Measurements from ENCODE around the gene LRP1. TPM values are rescaled to one million over a fixed set of nuclear protein-coding genes. Genes with fewer than 3 reads are reported as not detected.
"Not testable (repeated sequence)": the region's sequence is repeated elsewhere in the genome, so short reads cannot be mapped to it uniquely, and the experiment has no call there.

Gene LRP1
- total RNA-seq, 1 experiment from 2014 or later = 39.0 TPM

DNA sequence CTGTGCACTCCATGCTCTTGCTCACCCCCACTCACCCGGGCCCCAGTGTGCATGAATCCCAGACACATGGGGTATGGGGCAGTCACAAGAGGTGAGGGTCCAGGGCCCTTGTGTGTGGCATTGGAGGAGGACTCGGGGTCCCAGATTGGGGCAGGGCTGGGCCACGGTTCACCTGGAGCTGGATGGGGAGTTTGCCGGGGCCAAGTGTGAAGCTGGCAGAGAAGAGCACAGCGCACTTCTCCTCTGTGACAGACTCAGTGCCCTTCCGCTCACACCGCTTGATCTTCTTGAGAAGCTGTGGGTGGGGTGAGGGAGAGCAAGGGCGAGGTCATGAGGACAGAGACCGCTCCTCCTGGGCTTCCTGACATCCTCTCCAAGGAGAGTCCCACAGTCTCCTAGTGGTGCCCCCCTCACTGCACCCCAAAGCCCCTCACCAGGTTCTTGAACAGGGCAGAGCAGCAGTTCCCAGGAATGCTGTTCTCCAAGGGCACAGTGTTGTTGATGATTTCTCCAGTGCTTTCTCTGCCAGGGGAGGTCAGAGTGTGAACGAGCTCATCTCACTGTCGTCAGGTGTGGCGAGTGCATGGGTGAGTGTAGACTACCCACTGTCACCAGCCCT, 23.9 kb upstream of the LRP1 start:
- H3K36me3 ChIP-seq = peaks cover 11% of the 10 kb centered on the region
- H3K27me3 ChIP-seq = no peaks in the 10 kb centered on the region
- no peak overlapping the region for H3K4me3 ChIP-seq
- no peak for DNase-seq
- no peaks in the 10 kb centered on the region for H3K9me3 ChIP-seq

DNA sequence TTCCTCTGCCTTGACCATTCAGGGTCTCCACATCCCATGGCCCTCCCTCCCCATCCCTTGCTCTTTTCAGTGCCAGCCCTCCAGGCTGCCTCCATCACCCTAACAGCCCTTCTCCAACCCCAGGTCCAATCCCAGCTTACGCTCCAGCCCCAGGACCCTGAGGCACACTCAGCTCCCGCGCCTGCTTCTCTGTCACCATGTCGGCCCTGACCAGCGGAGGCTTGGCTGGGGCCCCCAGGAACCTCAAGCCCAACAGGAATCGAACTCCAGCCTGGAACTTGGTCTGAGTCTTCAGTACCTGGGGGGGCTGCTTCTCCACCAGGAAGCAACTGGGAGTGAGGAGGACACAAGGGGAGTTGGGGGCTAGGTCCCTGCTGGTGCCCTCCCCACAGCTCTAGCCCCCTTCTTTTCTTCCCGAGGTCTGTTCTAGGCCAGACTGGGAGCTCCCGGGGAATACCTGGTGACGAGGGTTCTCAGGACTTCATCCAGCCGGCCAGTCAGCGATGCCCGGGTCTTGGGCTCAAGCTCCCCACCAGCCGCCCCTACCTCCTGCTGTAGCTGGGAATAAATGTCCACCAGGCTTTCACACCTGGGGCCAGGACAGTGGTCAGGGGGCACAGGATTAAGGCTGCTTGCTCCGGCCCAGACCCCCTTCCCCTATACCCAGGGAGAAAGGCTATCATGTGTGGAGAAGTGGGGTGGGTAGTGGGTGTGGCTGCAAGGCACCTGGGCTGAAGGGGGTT, 23.1 kb upstream of the LRP1 start:
- H3K9me3 ChIP-seq = no peaks in the 10 kb centered on the region
- H3K27me3 ChIP-seq = no peaks in the 10 kb centered on the region
- no peak overlapping the region for H3K4me3 ChIP-seq
- DNase-seq = no peak
- H3K36me3 ChIP-seq = peaks cover 11% of the 10 kb centered on the region

DNA sequence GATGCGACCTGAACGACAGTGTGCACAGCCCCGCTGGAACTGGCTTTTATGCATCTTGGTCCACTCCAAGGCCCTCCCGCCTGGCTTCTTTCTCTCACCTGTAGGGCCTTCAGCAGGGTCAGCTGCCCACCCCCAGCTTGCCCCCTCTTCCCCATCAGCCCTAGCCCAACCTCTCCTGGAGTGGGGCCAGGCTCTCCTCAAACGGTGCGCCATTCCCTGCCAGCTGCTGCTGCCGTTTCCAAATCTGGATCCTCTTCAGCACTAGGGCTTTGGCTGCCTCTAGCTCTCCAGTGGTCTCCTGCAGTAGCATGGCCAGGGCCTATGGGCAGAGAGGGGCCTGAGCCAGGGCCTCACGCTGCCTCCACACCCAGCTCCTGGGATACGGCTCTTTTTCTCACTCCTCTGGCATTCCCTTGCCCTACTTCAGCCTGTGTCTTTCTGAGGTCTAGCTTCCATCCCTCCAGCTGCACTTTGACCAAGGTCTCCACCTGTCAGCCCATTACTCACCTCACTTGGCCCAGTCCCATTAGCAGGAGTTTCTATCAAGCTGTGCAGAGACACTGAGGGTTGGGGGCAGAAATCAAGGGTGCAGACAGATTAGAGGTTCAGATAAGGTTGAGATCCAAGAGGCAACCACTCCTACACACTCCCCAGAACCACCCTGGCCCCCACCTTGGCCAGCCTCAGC, 22.1 kb upstream of the LRP1 start:
- Histone ChIP-seq H3K4me3 (no peak overlapping the region), H3K9me3 (no peaks in the 10 kb centered on the region), H3K27me3 (no peaks in the 10 kb centered on the region), H3K36me3 (peaks cover 11% of the 10 kb centered on the region)
- no peak for DNase-seq

DNA sequence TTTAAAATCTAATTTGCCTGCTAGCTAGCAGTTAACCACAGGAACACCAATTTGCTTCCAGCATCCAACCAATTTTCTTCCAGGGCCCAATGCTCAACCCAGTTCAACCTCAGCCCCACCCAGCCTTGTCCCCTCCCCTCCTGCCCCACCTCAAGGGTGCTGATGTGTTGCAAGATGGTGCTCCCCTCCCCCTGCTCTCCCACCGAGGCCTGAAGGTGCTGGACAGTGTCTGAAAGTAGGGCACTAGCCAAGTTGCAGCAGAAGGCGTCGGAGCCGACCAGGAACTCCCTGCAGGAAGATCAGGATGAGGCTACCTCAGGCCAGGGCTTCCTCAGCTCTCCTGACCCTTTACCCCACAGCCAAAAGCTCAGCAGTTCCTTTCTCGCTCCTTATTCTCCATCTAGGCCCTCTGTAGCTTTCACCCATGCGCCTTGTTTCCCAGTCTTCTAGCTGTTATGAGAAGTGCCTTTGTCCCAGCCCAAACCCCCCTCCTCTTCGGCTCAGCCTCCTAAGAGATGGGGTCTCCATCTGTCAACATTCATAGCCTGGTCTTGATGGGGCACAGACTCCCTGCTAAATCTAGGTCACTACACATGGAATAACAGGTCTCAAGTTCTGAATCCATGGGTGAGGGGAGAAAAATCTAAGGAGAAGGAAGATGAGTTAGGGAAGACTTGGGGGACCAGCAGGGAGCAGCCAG, 20.7 kb upstream of the LRP1 start:
- DNase-seq = no peak

DNA sequence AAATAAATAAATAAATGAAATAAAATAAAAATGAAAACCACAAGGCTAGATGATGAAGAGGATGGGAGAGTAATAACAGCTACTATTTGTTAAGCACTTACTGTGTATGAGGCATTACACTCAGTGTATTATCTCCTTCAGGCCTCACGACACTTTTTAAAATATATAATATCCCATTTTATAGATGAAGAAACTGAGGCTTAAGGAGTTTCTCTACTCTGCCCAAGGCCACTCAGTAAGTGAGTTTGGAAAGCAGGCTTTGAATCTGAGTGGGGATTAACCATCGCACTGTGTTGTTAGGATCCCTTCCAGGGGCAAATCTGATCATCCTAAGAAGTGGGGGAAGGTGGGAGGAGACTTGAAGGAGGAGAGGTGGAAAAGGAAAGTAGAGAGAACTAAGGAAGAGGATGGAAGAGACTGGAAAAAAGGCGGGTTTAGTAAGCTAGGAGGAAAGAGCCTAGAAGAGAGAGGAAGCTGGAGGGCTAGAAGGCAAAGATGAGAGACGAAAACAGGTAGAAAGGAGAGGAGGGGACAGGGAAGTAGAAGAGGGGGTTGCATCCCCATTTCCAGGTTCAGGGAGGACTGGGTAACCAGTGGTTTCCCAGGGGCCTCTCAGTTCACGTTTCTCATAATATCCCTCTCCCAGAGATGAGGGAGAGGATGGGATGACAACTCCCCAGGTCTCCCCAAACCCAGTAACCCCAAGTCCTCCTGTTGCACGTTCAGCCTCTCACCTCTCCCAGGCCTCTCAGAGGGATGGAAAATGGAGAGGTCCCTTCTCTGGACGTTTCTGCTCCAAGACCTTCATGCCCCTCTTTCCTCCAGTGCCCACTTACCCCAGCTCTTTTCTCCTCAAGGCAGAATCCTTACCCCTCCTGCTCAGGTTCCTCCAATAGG, 18.8 kb upstream of the LRP1 start:
- Histone ChIP-seq H3K9me3 (no peaks in the 10 kb centered on the region), H3K27me3 (no peaks in the 10 kb centered on the region), H3K36me3 (peaks cover 4% of the 10 kb centered on the region), H3K4me3 (peak overlapping the region; percentile 61; the same call in 1 of the 2 replicates)
- no peak for DNase-seq

More for the DNA sequence above, 20.7 kb upstream of the LRP1 start:
- Histone ChIP-seq H3K4me3 (no peak overlapping the region), H3K9me3 (no peaks in the 10 kb centered on the region), H3K27me3 (no peaks in the 10 kb centered on the region), H3K36me3 (peaks cover 8% of the 10 kb centered on the region)

DNA sequence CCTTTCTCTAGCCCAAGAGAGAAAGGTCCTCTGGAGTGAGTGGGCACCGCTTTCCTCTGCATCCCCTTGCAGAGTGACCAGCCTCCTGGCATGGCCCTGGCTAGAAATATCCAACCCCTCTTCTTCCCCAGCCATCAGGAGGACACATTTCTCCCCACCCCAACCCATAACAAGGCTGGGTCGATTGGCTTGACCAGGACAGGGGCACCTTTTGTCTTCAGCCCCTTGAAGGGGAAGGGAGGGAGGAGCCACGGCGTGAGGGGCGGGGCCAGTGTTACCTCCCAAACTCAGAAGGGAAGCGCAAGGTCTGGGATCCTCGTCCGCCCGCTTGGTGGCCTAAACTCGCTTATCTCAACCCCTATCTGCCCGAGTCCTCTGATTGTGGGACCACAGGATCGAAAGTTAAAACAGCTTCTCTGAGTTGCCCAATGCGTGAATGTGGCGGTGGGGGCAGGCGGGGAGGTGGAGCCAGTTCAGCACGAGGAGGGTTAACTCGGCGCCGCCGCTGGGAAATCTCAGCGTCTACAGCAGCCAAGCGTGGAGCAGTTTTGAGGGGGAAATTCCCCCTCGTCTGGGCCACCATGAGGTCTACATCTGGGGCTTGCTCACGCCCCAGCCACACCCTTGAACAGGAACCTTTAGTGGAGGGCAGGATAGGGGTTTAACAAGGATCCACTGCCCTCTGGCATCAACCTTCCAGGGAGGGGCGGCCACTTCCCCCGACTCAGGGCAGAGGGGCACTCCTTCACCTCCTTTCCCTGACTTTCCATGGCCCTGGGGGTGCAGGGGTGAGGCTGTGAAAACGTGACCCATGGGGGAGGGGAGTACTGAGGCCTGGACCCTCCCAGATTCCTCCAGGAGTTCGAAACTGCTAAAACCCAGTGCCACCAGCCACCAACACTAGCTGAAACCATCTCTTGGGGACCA, 17.9 kb upstream of the LRP1 start:
- peak overlapping the region; percentile 61 for H3K4me3 ChIP-seq
- H3K9me3 ChIP-seq = no peaks in the 10 kb centered on the region
- H3K27me3 ChIP-seq = no peaks in the 10 kb centered on the region
- peak; percentile 36 for DNase-seq
- peaks cover 4% of the 10 kb centered on the region for H3K36me3 ChIP-seq

DNA sequence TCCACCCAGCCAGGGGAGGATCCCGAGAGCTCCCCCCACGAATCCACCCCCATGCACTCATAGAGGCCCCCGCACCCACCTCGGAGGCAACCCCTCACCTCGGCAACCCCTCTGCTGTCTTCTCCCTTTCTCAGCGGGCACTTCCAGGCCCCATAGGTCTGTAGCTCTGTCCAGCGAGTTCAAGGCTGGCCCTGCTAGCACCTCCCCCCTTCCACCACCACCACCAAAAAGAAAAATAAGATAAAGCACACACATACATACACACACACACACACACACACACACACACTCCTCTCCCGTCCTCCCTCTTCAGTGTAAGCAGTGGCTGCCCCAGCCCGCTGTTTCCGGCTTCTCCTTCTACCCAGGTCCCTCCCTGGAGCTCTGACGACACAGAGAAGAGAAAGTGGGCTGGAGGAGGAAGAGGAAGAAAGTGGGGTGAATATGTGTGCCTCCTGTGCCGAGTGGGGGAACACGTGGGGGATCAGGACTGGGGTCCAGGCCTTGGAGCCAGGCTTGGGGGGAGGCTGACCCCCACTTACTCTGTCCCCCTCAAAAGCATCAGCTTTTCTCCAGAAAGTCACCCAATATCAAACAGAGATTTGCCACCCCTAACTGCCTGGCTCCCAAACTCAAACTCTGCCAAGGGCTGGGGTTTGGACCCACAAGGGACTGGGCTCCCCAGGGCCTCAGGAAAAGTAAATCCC, 17.1 kb upstream of the LRP1 start, which contains the start of gene STAT6:
Gene STAT6 (minus strand): TSS at position 332 of the 704 bp plus-strand sequence. CDS start 3,084 bp downstream, outside the sequence.
- H3K9me3 ChIP-seq = no peaks in the 10 kb centered on the region
- peak; percentile 78 for DNase-seq
- peaks cover 4% of the 10 kb centered on the region for H3K36me3 ChIP-seq
- H3K27me3 ChIP-seq = no peaks in the 10 kb centered on the region
- peak within 1 kb of the TSS; percentile 61 for H3K4me3 ChIP-seq

DNA sequence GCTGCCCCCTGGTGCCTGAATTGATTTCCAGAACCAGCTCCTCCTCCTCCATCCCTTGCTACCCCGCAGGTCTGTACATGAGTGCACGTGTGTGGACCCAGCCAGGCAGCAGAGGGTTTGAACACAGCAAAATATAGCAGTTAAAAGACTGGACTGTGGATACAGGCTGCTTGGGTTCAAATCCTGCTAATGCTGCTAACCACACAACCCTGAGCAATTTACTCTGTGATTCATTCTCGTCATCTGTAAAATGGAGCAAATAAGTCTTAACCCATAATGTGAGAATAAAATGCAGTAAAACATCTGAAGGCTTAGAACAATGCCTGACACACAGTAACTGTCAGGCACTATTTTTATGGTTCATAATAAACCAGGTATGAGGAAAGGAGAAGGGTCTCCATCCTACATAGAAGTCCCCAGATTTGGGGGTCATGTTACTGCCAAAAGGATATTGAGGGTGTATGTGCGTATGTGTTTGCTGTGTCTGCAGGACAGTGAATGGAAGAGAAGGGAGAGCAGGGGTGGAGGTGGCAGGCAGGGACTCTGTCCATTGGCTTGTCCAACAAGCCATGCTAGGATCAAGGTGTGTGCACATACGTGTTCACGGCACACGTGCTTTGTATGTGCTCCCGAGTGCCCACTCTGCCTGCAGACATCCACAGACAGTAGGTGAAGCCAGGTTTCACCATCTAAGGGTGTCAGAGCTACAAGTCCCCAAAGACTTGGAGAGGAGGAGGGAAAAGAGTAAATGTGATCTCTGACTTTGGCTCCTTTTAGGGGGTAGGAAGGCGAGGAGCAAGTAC, 15.6 kb upstream of the LRP1 start:
- Histone ChIP-seq H3K4me3 (peak overlapping the region; percentile 61), H3K27me3 (no peaks in the 10 kb centered on the region), H3K36me3 (no peaks in the 10 kb centered on the region), H3K9me3 (no peaks in the 10 kb centered on the region)
- DNase-seq = no peak

DNA sequence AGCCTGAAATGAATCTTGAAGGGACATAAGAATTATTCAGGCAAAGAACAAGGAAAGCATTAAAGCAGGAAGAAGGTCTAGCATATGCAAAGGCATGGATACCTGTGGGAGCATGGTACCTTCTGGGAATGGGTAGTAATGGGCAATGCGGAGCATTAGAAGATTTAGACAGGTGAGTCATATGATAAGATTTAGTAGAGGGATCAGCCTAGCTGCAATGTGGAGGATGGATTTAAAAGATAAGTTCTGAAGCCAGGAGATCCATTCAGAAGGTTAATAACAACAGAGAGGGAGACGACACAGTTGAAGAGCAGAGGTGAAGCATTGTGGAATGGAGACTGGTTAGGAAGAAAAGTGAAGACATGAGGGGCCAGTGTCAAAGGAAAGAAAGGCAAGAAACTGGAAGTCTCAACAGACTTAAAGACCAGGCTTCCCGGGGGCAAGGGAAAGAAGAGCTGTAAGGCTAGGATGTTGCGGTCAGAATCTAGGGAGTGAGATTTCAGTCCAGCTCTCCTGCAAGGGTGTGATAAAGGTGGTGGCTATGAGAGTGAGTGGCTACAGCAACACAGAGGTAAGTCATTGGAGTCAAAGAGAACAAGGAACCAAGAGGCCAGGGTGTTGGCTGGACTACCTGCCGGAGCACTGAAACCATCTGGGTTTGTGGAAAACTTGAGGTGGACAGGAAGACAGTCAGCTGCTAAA, 11.6 kb upstream of the LRP1 start:
- no peak overlapping the region for H3K4me3 ChIP-seq

DNA sequence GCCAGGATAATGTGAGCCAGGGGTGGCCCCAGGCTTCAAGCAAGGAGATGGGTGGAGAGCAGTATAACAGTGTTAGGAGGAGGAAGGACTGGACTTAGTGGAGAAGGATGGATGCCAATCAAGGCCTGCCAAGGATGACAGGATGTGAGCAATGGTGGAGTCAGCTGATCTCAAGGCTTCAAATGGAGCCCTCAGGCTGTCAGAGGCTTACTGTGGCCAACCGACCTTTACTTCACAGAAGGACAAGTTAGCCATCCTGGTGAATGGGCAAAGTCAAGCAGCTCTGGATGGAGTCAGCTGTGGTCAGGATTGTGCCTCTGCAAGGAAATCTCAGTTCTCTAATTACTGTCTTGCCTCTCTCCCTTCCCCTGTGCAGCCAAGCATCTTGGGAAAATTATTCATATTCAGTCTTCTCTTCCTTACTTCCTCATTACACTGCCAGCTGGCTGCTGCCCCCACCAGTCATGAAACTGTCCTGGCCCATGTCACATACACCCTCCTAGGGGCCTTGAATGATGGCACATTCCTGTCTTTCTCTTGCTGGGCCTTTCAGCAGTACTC, 9.5 kb upstream of the LRP1 start:
- Histone ChIP-seq H3K36me3 (no peaks in the 10 kb centered on the region), H3K4me3 (no peak overlapping the region), H3K9me3 (no peaks in the 10 kb centered on the region), H3K27me3 (no peaks in the 10 kb centered on the region)
- DNase-seq = peak; percentile 91

More for the DNA sequence above, 11.6 kb upstream of the LRP1 start:
- Histone ChIP-seq H3K36me3 (no peaks in the 10 kb centered on the region), H3K9me3 (no peaks in the 10 kb centered on the region), H3K27me3 (no peaks in the 10 kb centered on the region)
- DNase-seq = no peak

DNA sequence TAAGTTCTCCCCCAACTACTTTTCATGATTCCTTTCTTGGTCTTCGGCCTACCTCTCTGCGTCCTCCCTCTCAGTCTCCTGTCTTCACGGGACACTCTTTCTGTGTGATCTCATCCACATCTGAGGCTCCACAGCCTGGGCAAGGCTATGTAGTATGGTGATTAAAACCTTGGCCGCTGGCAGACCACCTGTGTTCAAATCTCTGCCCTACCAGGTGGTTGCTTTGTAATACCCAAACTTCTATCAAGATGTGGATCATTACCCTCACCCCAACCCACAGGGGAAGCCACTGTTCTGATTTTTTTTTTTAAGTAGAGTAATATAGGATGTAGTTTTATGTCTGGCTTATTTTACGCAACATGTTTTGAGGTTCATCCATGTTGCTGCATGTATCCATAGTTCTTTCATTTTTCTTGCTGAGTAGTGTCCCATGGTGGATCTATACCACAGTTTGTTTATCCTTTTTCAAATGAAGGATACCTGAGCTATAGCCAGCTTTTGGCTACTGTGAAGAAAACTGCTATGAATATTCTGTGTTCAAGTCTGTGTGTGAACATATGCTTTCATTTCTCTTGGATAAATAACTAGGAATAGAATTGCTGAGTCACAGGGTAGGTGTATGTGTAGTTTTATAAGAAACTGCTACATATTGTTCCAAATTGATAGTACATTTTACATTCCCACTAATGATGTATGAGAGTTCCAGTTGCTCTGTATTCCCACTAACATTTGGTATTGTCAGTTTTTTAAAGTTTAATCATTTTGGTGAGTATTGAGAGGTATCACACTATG, 8.8 kb upstream of the LRP1 start:
- H3K9me3 ChIP-seq = no peaks in the 10 kb centered on the region
- H3K27me3 ChIP-seq = no peaks in the 10 kb centered on the region
- no peaks in the 10 kb centered on the region for H3K36me3 ChIP-seq
- no peak for DNase-seq
- H3K4me3 ChIP-seq = no peak overlapping the region

DNA sequence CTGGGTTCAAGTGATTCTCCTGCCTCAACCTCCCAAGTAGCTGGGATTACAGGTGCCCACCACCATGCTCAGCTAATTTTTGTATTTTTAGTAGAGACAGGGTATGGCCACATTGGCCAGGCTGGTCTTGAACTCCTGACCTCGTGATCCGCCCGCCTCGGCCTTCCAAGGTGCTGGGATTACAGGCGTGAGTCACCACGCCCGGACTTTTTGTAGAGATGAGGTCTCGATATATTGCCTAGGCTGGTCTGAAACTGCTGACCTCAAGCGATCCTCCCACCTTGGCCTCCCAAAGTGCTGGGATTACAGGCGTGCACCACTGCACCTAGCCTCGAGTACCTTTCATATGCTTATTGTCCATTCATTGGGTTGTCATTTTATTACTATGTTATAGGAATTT, 7.6 kb upstream of the LRP1 start:
- H3K27me3 ChIP-seq, H3K36me3 ChIP-seq, H3K9me3 ChIP-seq, DNase-seq, H3K4me3 ChIP-seq: not testable (repeated sequence)

All from MG63 (cell line).